CD4-positive, CD25-positive, alpha-beta regulatory T cell (primary cell): ENCODE data around the gene HLF. TPM values are rescaled to one million over a fixed set of nuclear protein-coding genes. Genes with fewer than 3 reads are reported as not detected.

ENCODE experiments used
- ATAC-seq, 2 donors: fragments of 150-1000 bp; cut with Tn5 transposase; one replicate each; pipeline ENCODE4 v1.10.0; 2021; ENCODE audit warnings: low read depth in 2 of 2, moderate number of reproducible peaks in 2 of 2, moderate library complexity in 1 of 2
- DNase-seq, 3 donors: peaks; one replicate each; pipeline versions ENCODE4 v3.0.0 to v3.0.0-alpha.2; 2012 to 2022; ENCODE audit warnings: mixed read lengths in 1 of 3
- H3K27ac ChIP-seq: one replicate; pipeline ENCODE4 v1.7.0; 2013; ENCODE audit warnings: mild to moderate bottlenecking, low read length; ENCODE audit not compliant: insufficient read depth, poor library complexity, severe bottlenecking
- H3K27me3 ChIP-seq: one replicate; pipeline ENCODE4 v1.7.0; 2013; ENCODE audit warnings: low read length; ENCODE audit not compliant: control insufficient read depth, insufficient read depth
- H3K36me3 ChIP-seq: one replicate; pipeline ENCODE4 v1.7.0; 2013; ENCODE audit warnings: mild to moderate bottlenecking, low read length, moderate library complexity; ENCODE audit not compliant: control insufficient read depth, insufficient read depth
- H3K4me1 ChIP-seq: 2 replicates; pipeline ENCODE4 v1.7.0; 2013; ENCODE audit warnings: mild to moderate bottlenecking, low read length; ENCODE audit not compliant: insufficient read depth, control insufficient read depth, poor library complexity, severe bottlenecking
- H3K4me3 ChIP-seq: one replicate; pipeline ENCODE4 v1.7.0; 2013; ENCODE audit warnings: low read depth, mild to moderate bottlenecking, low read length, moderate library complexity
- H3K9me3 ChIP-seq, 2 experiments: 1 replicate in 1 of 2; 2 replicates in 1 of 2; pipeline ENCODE4 v1.7.0; 2013; ENCODE audit warnings: low read length in 2 of 2, mild to moderate bottlenecking in 1 of 2, moderate library complexity in 1 of 2; ENCODE audit not compliant: control insufficient read depth in 2 of 2
- H3K27ac Mint-ChIP-seq, 3 donors: one replicate each; pipeline ENCODE4 v1.8.0; 2020 to 2022; ENCODE audit warnings: mild to moderate bottlenecking in 3 of 3, mixed read lengths in 3 of 3, moderate library complexity in 2 of 3
- H3K27me3 Mint-ChIP-seq: one replicate; pipeline ENCODE4 v1.8.0; 2022; ENCODE audit warnings: mild to moderate bottlenecking, mixed read lengths
- H3K36me3 Mint-ChIP-seq: one replicate; pipeline ENCODE4 v1.8.0; 2020; ENCODE audit warnings: mixed read lengths
- H3K4me1 Mint-ChIP-seq, 4 donors: one replicate each; pipeline ENCODE4 v1.8.0; 2020 to 2022; ENCODE audit warnings: mixed read lengths in 4 of 4, mild to moderate bottlenecking in 1 of 4
- H3K4me3 Mint-ChIP-seq, 4 donors: one replicate each; pipeline ENCODE4 v1.8.0; 2020 to 2022; ENCODE audit warnings: mild to moderate bottlenecking in 4 of 4, mixed read lengths in 4 of 4, moderate library complexity in 3 of 4
- H3K9me3 Mint-ChIP-seq, 7 donors: one replicate each; pipeline ENCODE4 v1.8.0; 2020 to 2022; ENCODE audit warnings: mixed read lengths in 7 of 7, mild to moderate bottlenecking in 3 of 7, moderate library complexity in 2 of 7
- polyA plus RNA-seq, 4 donors: library from polyadenylated mRNA; unstranded; fragments of 300-500 nt; fragmentation: Illumina TruSeq; gene quantifications; one replicate each; pipeline ENCODE4 v1.2.3, GENCODE V29; 2021
- total RNA-seq: library from RNA; stranded (reverse); gene quantifications from one replicate; pipeline ENCODE4 v1.2.3, GENCODE V29; 2022

The HLF gene
- total and polyA plus RNA-seq, 5 donors from 2014 or later, result 0.28 to 2.1 (median 0.66) TPM

GRCh38 chr17:55271958-55272710 lies 7.4 kb downstream of the HLF start:
- Histone ChIP-seq H3K27ac (no peak overlapping the region), H3K4me1 (no peaks in the 10 kb centered on the region), H3K27me3 (peaks cover 5% of the 10 kb centered on the region), H3K9me3 (no peaks in the 10 kb centered on the region), H3K4me3 (no peak overlapping the region), H3K36me3 (no peaks in the 10 kb centered on the region)
- Mint-ChIP-seq H3K4me1 (peaks cover 0 to 5% (median 3%) of the 10 kb centered on the region in 4 donors), H3K9me3 (peaks cover 0 to 3% (median 0%) of the 10 kb centered on the region in 7 donors), H3K4me3 (no peak overlapping the region), H3K27ac (peak overlapping the region in 1 of 3 donors; percentile 6), H3K36me3 (no peaks in the 10 kb centered on the region), H3K27me3 (peaks cover 39% of the 10 kb centered on the region)
- DNase-seq (peak in 1 of 3 donors; percentile 24), ATAC-seq (no peak)

DNA sequence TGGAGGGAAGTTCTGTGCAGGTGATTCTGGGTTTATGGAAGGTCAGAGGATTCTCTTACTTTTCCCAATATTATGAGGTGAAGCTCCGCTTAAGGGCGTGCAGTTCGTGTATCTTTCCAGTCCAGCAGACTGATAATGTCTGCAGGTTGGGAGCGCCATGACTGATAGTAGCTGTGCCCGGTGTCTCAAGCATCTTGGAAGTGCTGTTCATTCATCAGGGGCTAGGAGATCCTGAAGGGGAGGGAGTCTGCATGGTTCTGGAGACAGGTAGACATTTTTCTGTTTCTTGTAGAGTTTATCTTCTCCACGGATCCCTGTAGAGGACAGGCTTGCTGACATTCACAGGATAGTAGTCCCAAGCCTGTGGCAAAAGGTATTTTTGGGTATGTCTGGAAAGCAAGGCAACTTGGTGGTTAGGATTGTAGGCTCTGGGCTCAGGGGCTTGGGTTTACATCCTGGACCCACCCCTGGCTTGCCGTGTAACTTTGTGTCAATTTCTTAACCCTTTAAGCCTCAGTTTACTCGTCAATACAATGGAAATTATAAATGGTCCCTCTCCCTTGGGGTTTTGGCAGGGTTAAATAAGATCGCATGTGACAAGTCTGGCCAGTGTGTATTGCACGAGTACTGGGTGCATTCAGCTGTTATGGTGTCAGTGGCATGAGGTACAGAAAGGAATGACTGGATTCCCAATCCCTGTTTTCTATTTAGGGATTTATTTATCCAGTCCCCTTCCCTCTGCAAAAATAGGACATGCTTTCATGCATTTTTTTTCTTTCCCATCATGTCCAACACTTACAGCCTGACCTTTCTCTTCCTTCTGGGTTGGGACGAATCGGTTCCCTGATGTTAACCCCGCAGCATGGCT lies 8.2 kb downstream of the HLF start:
- Mint-ChIP-seq H3K4me1 (peaks cover 0 to 5% (median 1%) of the 10 kb centered on the region in 4 donors), H3K27ac (no peak overlapping the region), H3K9me3 (peaks cover 0 to 3% (median 0%) of the 10 kb centered on the region in 7 donors), H3K36me3 (no peaks in the 10 kb centered on the region), H3K4me3 (no peak overlapping the region), H3K27me3 (peaks cover 31% of the 10 kb centered on the region)
- Histone ChIP-seq H3K27ac (no peak overlapping the region), H3K4me1 (no peaks in the 10 kb centered on the region), H3K36me3 (no peaks in the 10 kb centered on the region), H3K4me3 (no peak overlapping the region), H3K27me3 (peaks cover 5% of the 10 kb centered on the region), H3K9me3 (no peaks in the 10 kb centered on the region)
- no peak for ATAC-seq
- no peak for DNase-seq

GRCh38 chr17:55273579-55274354 lies 9.0 kb downstream of the HLF start:
- H3K36me3 ChIP-seq, result no peaks in the 10 kb centered on the region
- Mint-ChIP-seq H3K27me3 (peaks cover 23% of the 10 kb centered on the region), H3K4me1 (peaks cover 0 to 5% (median 1%) of the 10 kb centered on the region in 4 donors), H3K27ac (no peak overlapping the region), H3K9me3 (peaks cover 0 to 3% (median 0%) of the 10 kb centered on the region in 7 donors), H3K36me3 (no peaks in the 10 kb centered on the region), H3K4me3 (no peak overlapping the region)
- H3K9me3 ChIP-seq, result no peaks in the 10 kb centered on the region
- no peak overlapping the region for H3K27ac ChIP-seq
- ATAC-seq (no peak), DNase-seq (no peak)
- H3K27me3 ChIP-seq, result peaks cover 5% of the 10 kb centered on the region
- no peak overlapping the region for H3K4me3 ChIP-seq
- H3K4me1 ChIP-seq, result no peaks in the 10 kb centered on the region

- Histone ChIP-seq H3K36me3 (no peaks in the 10 kb centered on the region), H3K4me3 (no peak overlapping the region), H3K4me1 (no peaks in the 10 kb centered on the region), H3K27ac (no peak overlapping the region), H3K9me3 (no peaks in the 10 kb centered on the region), H3K27me3 (peaks cover 5% of the 10 kb centered on the region)
- Mint-ChIP-seq H3K9me3 (peaks cover 0 to 3% (median 0%) of the 10 kb centered on the region in 7 donors), H3K27ac (no peak overlapping the region), H3K36me3 (no peaks in the 10 kb centered on the region), H3K4me3 (no peak overlapping the region), H3K4me1 (peaks cover 0 to 5% (median 1%) of the 10 kb centered on the region in 4 donors), H3K27me3 (peaks cover 19% of the 10 kb centered on the region)
- no peak for DNase-seq
- no peak for ATAC-seq
Measured at GRCh38 chr17:55274355-55275255, 9.8 kb downstream of the HLF start.

DNA sequence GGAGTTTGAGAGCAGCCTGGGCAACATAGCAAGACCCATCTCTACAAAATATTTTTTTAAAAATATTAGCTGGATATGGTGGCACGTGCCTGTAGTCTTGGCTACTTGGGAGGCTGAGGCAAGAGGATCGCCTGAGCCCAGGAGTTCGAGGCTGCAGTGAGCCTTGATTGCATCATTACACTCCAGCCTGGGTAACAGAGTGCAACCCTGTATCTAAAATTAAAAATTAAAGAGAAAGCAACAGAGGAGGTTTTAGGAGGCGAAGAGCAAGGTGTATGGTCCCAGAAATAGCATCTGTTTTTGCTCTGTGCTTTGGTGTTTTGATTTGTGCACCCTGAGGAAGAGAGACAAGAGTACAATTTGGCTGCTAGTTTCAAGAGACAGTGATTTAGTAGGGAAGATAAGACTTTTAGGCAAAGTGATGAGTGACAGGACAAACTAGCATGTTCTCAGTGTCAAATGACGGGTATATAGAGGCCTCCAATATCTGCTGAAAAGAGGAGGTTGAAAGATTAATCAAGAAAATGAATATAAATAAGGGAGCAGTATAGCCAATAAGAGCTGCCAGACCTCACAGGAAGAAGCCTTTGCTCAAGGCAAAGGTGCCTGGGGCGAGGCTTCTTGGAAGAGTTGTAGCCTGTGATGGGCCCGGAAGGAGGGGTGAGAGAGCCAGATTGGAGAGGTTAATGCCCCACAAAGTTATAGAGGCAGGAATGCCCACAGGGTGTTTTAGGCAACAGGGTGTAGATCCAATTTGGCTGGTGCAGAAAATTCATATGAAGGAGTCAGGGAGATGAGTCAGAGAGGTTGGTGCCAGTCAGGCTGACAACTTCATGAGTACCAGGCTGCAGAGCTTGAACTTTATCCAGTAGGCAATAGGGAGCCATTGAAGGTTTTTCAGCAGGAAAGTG lies 11.4 kb downstream of the HLF start:
- ATAC-seq (no peak), DNase-seq (no peak)
- H3K9me3 Mint-ChIP-seq, result peaks cover 0 to 3% (median 0%) of the 10 kb centered on the region in 7 donors
- no peaks in the 10 kb centered on the region for H3K36me3 ChIP-seq
- H3K4me3 Mint-ChIP-seq, result no peak overlapping the region
- no peak overlapping the region for H3K4me3 ChIP-seq
- H3K27ac Mint-ChIP-seq, result peak overlapping the region in 1 of 3 donors; percentile 0
- H3K4me1 ChIP-seq, result no peaks in the 10 kb centered on the region
- peaks cover 5% of the 10 kb centered on the region for H3K27me3 ChIP-seq
- no peaks in the 10 kb centered on the region for H3K36me3 Mint-ChIP-seq
- H3K9me3 ChIP-seq, result no peaks in the 10 kb centered on the region
- peaks cover 0 to 5% (median 1%) of the 10 kb centered on the region in 4 donors for H3K4me1 Mint-ChIP-seq
- no peak overlapping the region for H3K27ac ChIP-seq
- peaks cover 14% of the 10 kb centered on the region for H3K27me3 Mint-ChIP-seq

- no peak for DNase-seq
- Histone ChIP-seq H3K4me3 (no peak overlapping the region), H3K27me3 (peaks cover 3% of the 10 kb centered on the region), H3K9me3 (no peaks in the 10 kb centered on the region), H3K4me1 (no peaks in the 10 kb centered on the region), H3K36me3 (no peaks in the 10 kb centered on the region), H3K27ac (no peak overlapping the region)
- no peak for ATAC-seq
- H3K9me3 Mint-ChIP-seq, result peaks cover 0 to 3% (median 0%) of the 10 kb centered on the region in 7 donors
- H3K36me3 Mint-ChIP-seq, result no peaks in the 10 kb centered on the region
- H3K4me1 Mint-ChIP-seq, result peaks cover 0 to 3% (median 1%) of the 10 kb centered on the region in 4 donors
- no peak overlapping the region for H3K27ac Mint-ChIP-seq
- peaks cover 11% of the 10 kb centered on the region for H3K27me3 Mint-ChIP-seq
- no peak overlapping the region for H3K4me3 Mint-ChIP-seq
Measured at GRCh38 chr17:55278173-55278961, 13.6 kb downstream of the HLF start.
